BE2C (cell line): ENCODE results near the gene SCGB1D2. TPM values are rescaled to one million over a fixed set of nuclear protein-coding genes. Genes with fewer than 3 reads are reported as not detected.
"Not testable (repeated sequence)": the region's sequence is repeated elsewhere in the genome, so short reads cannot be mapped to it uniquely, and the experiment has no call there.

Source experiments
- DNase-seq: peaks from one replicate; pipeline ENCODE4 v3.0.0-alpha.2; 2020
- H3K27me3 ChIP-seq: fragments of 250-450 bp; sonication (Bioruptor Pico); 2 replicates; pipeline ENCODE4 v1.5.1; 2020; ENCODE audit warnings: mild to moderate bottlenecking
- H3K36me3 ChIP-seq: fragments of 250-450 bp; sonication (Bioruptor Pico); 2 replicates; pipeline ENCODE4 v1.5.1; 2020; ENCODE audit warnings: mild to moderate bottlenecking
- H3K4me1 ChIP-seq: fragments of 250-450 bp; sonication (Bioruptor Pico); 2 replicates; pipeline ENCODE4 v1.5.1; 2020
- H3K4me3 ChIP-seq: 2 replicates; pipeline ENCODE4 v1.5.1; 2011; ENCODE audit warnings: low read depth, low read length
- H3K9me3 ChIP-seq: fragments of 250-450 bp; sonication (Bioruptor Pico); 2 replicates; pipeline ENCODE4 v1.5.1; 2020
- polyA plus RNA-seq: library from polyadenylated mRNA; unstranded; fragments of >200 nt; gene quantifications from one replicate; pipeline ENCODE4 v1.2.1, GENCODE V29; 2012; ENCODE audit warnings: low read depth, missing spikeins; ENCODE audit not compliant: insufficient read length, insufficient read depth
- TF ChIP-seq, protein P1 (sequence below): IDR thresholded peaks from 2 replicates; pipeline ENCODE4 v1.5.1; 2012; ENCODE audit warnings: mild to moderate bottlenecking, low read depth, low read length

SCGB1D2 gene, protein sequence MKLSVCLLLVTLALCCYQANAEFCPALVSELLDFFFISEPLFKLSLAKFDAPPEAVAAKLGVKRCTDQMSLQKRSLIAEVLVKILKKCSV
- not detected for polyA plus RNA-seq

DNA sequence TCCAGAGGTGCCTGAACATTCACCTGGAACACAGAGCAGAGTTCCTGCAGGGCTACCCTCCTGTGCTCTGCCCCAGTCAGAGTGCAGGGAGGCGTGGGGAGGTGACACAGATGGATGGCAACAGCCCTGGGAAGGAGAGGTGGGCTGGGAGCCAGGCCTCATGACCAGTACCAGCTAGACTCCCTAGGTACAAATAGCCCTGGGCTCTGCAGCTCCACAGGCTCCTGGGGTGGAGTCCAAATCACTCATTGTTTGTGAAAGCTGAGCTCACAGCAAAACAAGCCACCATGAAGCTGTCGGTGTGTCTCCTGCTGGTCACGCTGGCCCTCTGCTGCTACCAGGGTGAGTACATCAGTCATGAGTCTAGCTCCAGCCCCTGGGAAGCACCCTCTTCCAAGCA lies at the start of gene SCGB1D2:
Gene SCGB1D2, plus strand, starts transcription at position 219 of the 400 bp plus-strand sequence. Its CDS starts 69 bp downstream, at position 288.
- H3K4me3 ChIP-seq, result no peak within 1 kb of the TSS
- TF ChIP-seq, protein P1, sequence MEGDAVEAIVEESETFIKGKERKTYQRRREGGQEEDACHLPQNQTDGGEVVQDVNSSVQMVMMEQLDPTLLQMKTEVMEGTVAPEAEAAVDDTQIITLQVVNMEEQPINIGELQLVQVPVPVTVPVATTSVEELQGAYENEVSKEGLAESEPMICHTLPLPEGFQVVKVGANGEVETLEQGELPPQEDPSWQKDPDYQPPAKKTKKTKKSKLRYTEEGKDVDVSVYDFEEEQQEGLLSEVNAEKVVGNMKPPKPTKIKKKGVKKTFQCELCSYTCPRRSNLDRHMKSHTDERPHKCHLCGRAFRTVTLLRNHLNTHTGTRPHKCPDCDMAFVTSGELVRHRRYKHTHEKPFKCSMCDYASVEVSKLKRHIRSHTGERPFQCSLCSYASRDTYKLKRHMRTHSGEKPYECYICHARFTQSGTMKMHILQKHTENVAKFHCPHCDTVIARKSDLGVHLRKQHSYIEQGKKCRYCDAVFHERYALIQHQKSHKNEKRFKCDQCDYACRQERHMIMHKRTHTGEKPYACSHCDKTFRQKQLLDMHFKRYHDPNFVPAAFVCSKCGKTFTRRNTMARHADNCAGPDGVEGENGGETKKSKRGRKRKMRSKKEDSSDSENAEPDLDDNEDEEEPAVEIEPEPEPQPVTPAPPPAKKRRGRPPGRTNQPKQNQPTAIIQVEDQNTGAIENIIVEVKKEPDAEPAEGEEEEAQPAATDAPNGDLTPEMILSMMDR, result no peak
- H3K27me3 ChIP-seq, result no peaks in the 10 kb centered on the region
- no peaks in the 10 kb centered on the region for H3K36me3 ChIP-seq
- no peaks in the 10 kb centered on the region for H3K4me1 ChIP-seq
- peak; percentile 10 for DNase-seq
- no peaks in the 10 kb centered on the region for H3K9me3 ChIP-seq

DNA sequence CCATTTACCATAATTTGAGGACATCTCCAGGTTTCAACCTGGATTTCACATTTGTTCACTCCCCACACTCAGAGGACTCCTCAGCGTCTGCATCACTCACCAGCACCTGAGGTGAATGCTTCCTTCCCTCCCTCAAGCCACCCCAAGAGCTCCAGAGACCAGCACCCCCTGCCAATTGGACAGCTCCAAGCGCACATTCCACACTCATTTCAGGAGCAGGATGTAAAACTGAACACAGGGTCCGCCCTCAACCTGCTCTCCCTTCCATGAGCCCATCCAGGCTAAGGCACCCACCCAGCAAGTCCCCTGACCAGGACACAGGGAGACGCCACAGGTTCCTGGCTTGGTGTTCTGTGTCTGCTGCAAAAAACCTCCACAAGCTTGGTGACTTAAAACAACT lies 48.1 kb upstream of the SCGB1D2 start:
- Histone ChIP-seq H3K4me3 (no peak overlapping the region), H3K27me3 (peaks cover 7% of the 10 kb centered on the region; the same call in 1 of the 2 replicates), H3K9me3 (no peaks in the 10 kb centered on the region), H3K4me1 (no peaks in the 10 kb centered on the region), H3K36me3 (no peaks in the 10 kb centered on the region)
- TF ChIP-seq, protein P1, result no peak
- DNase-seq, result no peak

DNA sequence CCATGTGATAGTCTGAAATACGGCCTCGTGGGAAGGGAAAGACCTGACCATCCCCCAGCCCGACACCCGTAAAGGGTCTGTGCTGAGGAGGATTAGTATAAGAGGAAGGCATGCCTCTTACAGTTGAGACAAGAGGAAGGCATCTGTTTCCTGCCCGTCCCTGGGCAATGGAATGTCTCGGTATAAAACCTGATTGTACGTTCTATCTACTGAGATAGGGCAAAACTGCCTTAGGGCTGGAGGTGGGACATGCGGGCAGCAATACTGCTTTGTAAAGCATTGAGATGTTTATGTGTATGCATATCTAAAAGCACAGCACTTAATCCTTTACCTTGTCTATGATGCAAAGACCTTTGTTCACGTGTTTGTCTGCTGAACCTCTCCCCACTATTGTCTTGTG lies 47.0 kb upstream of the SCGB1D2 start:
- not testable (repeated sequence) for H3K4me3 ChIP-seq, H3K27me3 ChIP-seq

DNA sequence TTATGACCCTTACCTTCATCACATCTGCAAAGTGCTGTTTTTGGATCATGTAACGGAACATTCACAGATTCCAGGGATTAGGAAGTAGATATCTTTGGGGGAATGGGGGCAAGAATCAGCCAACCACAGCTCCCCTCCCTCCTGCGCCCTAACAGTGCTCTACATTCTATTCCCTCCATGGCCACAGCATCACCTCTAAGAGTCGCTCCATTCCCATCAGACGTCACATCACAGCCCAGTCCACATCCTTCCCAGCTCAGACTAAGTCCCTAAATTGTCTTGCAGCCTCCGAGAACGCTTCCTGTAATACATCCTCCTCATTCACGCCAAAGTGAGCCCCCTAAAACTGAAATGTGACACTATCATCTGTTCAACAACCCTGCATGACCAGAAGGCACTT lies 46.1 kb upstream of the SCGB1D2 start:
- Histone ChIP-seq H3K9me3 (no peaks in the 10 kb centered on the region), H3K4me3 (no peak overlapping the region), H3K27me3 (no peaks in the 10 kb centered on the region), H3K4me1 (no peaks in the 10 kb centered on the region), H3K36me3 (no peaks in the 10 kb centered on the region)
- TF ChIP-seq, protein P1, result peak; percentile 24; the same call in 1 of the 2 replicates
- no peak for DNase-seq

More for the DNA sequence above, 47.0 kb upstream of the SCGB1D2 start:
- DNase-seq, H3K4me1 ChIP-seq, H3K9me3 ChIP-seq, H3K36me3 ChIP-seq: not testable (repeated sequence)

DNA sequence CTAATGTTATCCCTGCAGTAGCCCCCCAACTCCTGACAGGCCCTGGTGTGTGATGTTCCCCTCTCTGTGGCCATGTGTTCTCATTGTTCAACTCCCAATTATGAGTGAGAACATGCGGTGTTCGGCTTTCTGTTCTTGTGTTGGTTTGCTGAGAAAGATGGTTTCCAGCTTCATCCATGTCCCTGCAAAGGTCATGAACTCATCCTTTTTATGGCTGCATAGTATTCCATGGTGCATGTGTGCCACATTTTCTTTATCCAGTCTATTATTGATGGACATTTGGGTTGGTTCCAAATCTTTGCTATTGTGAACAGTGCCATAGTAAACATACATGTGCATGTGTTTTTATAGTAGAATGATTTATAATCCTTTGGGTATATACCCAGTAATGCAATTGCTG lies 44.6 kb upstream of the SCGB1D2 start:
- H3K36me3 ChIP-seq, H3K4me3 ChIP-seq, H3K27me3 ChIP-seq, H3K4me1 ChIP-seq, DNase-seq, H3K9me3 ChIP-seq: not testable (repeated sequence)

DNA sequence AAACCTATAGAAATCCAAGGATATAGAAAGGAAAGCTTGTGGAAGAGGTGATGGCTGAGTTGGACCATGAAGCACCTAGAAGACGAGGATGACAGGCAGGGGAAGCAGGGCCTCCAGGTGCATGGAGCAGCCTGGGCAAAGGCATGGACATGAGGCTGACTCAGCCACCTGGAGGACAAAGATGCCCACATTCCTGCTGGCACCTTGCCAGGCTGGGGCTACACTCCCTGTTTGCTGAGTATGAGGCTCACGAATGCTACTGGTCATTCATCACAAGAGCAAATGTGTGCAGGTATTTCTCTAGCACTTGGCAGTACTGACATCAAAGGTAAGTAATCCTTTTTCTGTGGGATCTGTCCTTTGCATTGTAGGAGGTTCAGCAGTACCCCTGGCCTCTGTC lies 40.7 kb upstream of the SCGB1D2 start:
- Histone ChIP-seq H3K9me3 (no peaks in the 10 kb centered on the region), H3K4me1 (no peaks in the 10 kb centered on the region), H3K27me3 (no peaks in the 10 kb centered on the region), H3K4me3 (no peak overlapping the region), H3K36me3 (no peaks in the 10 kb centered on the region)
- no peak for DNase-seq
- TF ChIP-seq, protein P1, result no peak

DNA sequence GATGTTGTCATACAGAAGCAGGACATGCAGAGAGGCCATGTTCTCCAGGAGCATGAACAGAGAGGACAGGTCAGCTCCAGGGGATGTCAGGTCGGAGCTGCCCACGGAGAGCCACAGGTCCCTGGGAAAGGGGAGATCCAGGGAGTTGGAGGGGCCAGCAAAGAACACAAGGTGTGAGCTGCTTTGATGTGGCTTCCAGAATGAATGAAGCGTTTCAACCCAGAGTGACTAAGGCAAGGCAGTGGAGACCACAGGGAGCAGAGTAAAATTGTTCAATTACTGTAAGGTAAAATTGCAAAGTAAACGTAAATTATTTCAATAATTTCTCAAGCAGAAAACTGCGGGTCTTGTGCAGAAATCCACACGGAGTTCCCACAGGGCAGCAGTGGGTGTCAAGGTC lies 39.1 kb upstream of the SCGB1D2 start:
- TF ChIP-seq, protein P1, result no peak
- Histone ChIP-seq H3K4me1 (no peaks in the 10 kb centered on the region), H3K4me3 (no peak overlapping the region), H3K9me3 (no peaks in the 10 kb centered on the region), H3K27me3 (no peaks in the 10 kb centered on the region), H3K36me3 (no peaks in the 10 kb centered on the region)
- no peak for DNase-seq
